ENCODE data around the gene KDM4B.

Gene KDM4B

DNA sequence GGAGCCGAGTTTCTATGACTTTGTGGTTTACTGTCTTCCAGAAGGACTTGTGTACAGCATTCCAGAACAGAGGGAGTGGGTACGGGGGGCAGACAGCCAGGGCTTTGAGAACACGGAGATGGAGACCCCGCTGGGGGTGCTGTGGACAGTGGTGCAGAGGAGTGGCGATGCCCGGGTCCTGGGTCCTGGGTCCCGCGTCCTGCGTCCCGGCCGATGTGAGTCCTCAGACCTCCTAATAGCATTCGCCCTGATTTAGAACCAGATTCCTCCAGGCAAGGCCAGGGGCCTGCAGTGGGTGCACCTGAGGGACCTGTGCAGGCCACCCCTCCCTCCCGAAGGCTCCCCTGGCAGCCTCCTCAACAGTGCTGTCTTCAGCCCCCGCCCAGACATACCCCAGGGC is 97.9 kb downstream of the KDM4B start:
- H3K9me3 ChIP-seq (ENCODE audit: insufficient read depth, low read length, severe bottlenecking): peaks cover 7% of the 10 kb centered on the region
- H3K4me2 ChIP-seq (ENCODE audit: insufficient read depth, low read length): no peak overlapping the region
- ATAC-seq (ENCODE audit: insufficient read depth, low read depth) (no peak), DNase-seq (no peak)
- no peaks in the 10 kb centered on the region for H3K27me3 ChIP-seq (ENCODE audit: insufficient read depth, low read length, poor library complexity)
- no peak overlapping the region for H3K9ac ChIP-seq (ENCODE audit: low read depth, low read length)
- no peak overlapping the region for H2AFZ ChIP-seq (ENCODE audit: low read depth, low read length)
- no peak overlapping the region for H3K4me3 ChIP-seq (ENCODE audit: low read depth in 1 of 2, low read length in 2 of 2)
- 0 out of 2 replicates have a peak, but pooled peaks cover 3% of the 10 kb centered on the region for H3K79me2 ChIP-seq (ENCODE audit: insufficient read depth, low read length)
- no peaks in the 10 kb centered on the region for H3K4me1 ChIP-seq (ENCODE audit: insufficient read depth, low read length)
- no peak for TF ChIP-seq CTCF (IDR thresholded peaks at IDR 0.05; ENCODE audit: borderline replicate concordance, extremely low read depth, low read length, poor library complexity, severe bottlenecking)
- no peak for TF ChIP-seq EZH2 (IDR thresholded peaks at IDR 0.05; ENCODE audit: borderline replicate concordance, low read depth, low read length, severe bottlenecking)
- peaks cover 34% of the 10 kb centered on the region for H4K20me1 ChIP-seq (ENCODE audit: insufficient read depth, low read length)
- no peak overlapping the region for H3K27ac ChIP-seq (ENCODE audit: low read length)
- H3K36me3 ChIP-seq (ENCODE audit: insufficient read depth, low read length): peaks cover 64% of the 10 kb centered on the region

DNA sequence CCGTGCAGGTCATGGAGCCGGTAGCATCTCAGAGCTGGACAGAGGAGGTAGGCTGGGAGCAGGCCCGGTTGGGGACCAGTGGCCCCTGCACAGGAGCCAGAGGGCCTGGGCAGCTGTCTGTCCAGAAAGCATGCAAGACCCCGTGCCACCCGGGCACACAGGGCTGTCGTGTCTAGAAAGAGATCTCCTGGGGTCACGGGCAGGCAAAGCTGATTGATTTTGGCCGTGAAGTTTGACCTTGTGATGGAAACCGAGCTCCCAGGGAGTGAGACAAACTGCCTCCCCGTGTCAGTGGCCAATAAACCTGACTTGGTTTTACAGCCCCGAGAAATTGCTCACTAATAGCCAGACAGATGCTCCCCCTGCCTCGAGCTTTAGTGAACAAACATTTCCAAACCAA is 98.8 kb downstream of the KDM4B start:
- no peak for ATAC-seq (ENCODE audit: insufficient read depth, low read depth)

GRCh38 chr19:5068233-5069072 is 99.5 kb downstream of the KDM4B start:
- H3K27ac ChIP-seq (ENCODE audit: low read length): no peak overlapping the region
- H3K79me2 ChIP-seq (ENCODE audit: insufficient read depth, low read length): 0 out of 2 replicates have a peak, but pooled peaks cover 3% of the 10 kb centered on the region
- peaks cover 63% of the 10 kb centered on the region for H3K36me3 ChIP-seq (ENCODE audit: insufficient read depth, low read length)
- H3K4me3 ChIP-seq (ENCODE audit: low read depth in 1 of 2, low read length in 2 of 2): no peak overlapping the region
- no peaks in the 10 kb centered on the region for H3K9me3 ChIP-seq (ENCODE audit: insufficient read depth, low read length, severe bottlenecking)
- no peak overlapping the region for H3K4me2 ChIP-seq (ENCODE audit: insufficient read depth, low read length)
- no peak overlapping the region for H2AFZ ChIP-seq (ENCODE audit: low read depth, low read length)
- no peaks in the 10 kb centered on the region for H3K4me1 ChIP-seq (ENCODE audit: insufficient read depth, low read length)
- TF ChIP-seq CTCF (IDR thresholded peaks at IDR 0.05; ENCODE audit: borderline replicate concordance, extremely low read depth, low read length, poor library complexity, severe bottlenecking) (no peak), EZH2 (IDR thresholded peaks at IDR 0.05; ENCODE audit: borderline replicate concordance, low read depth, low read length, severe bottlenecking) (no peak)
- no peak for DNase-seq
- H3K27me3 ChIP-seq (ENCODE audit: insufficient read depth, low read length, poor library complexity): no peaks in the 10 kb centered on the region
- H3K9ac ChIP-seq (ENCODE audit: low read depth, low read length): no peak overlapping the region
- H4K20me1 ChIP-seq (ENCODE audit: insufficient read depth, low read length): peaks cover 32% of the 10 kb centered on the region
- no peak for ATAC-seq (ENCODE audit: insufficient read depth, low read depth)

More for the DNA sequence above, 98.8 kb downstream of the KDM4B start:
- TF ChIP-seq CTCF (IDR thresholded peaks at IDR 0.05; ENCODE audit: borderline replicate concordance, extremely low read depth, low read length, poor library complexity, severe bottlenecking) (no peak), EZH2 (IDR thresholded peaks at IDR 0.05; ENCODE audit: borderline replicate concordance, low read depth, low read length, severe bottlenecking) (no peak)
- H3K4me3 ChIP-seq (ENCODE audit: low read depth in 1 of 2, low read length in 2 of 2): no peak overlapping the region
- DNase-seq: no peak
- peaks cover 65% of the 10 kb centered on the region for H3K36me3 ChIP-seq (ENCODE audit: insufficient read depth, low read length)
- no peaks in the 10 kb centered on the region for H3K4me1 ChIP-seq (ENCODE audit: insufficient read depth, low read length)
- no peak overlapping the region for H2AFZ ChIP-seq (ENCODE audit: low read depth, low read length)
- no peak overlapping the region for H3K9ac ChIP-seq (ENCODE audit: low read depth, low read length)
- no peaks in the 10 kb centered on the region for H3K27me3 ChIP-seq (ENCODE audit: insufficient read depth, low read length, poor library complexity)
- no peak overlapping the region for H3K27ac ChIP-seq (ENCODE audit: low read length)
- H3K79me2 ChIP-seq (ENCODE audit: insufficient read depth, low read length): 0 out of 2 replicates have a peak, but pooled peaks cover 3% of the 10 kb centered on the region
- H4K20me1 ChIP-seq (ENCODE audit: insufficient read depth, low read length): peaks cover 34% of the 10 kb centered on the region
- no peak overlapping the region for H3K4me2 ChIP-seq (ENCODE audit: insufficient read depth, low read length)
- no peaks in the 10 kb centered on the region for H3K9me3 ChIP-seq (ENCODE audit: insufficient read depth, low read length, severe bottlenecking)

All from DND-41 (cell line).